ENCODE data around the gene OR2AJ1.
A peak's percentile ranks its signal among the peaks of the same experiment; 100 is the strongest.
"Not testable (repeated sequence)": the region's sequence is repeated elsewhere in the genome, so short reads cannot be mapped to it uniquely, and the experiment has no call there.

The OR2AJ1 gene

DNA sequence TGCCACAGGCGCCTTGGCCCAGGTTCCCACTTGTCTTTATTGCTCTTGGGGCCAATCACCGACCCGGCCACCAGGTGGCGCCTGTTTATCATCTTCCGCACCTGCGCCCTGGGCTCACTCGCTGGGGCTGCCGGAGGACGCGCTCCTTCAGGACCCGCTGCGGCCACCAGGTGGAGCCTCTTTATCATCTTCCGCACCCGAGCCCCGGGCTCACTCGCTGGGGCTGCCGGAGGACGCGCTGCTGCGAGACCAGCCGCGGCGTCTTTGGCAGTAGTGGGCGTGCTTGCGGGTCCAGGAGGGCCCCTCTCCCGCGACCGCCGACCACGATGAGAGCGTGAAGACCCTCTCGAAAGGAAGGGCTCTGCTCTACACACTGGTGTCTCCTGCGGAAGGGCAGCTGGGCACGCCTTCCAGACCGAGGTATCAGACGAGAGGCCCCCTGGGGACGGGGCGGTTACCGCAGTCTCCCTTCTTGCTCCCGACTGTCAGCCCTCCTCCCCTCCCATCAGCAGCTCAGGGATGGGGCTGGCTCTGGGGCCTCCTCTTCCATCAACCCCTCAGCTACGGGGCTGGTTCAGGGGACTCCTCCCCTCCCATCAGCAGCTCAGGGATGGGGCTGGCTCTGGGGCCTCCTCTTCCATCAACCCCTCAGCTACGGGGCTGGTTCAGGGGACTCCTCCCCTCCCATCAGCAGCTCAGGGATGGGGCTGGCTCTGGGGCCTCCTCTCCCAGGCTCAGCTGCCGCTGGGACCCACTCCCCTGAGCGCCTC is 12.5 kb downstream of the OR2AJ1 start:
- H3K27me3 ChIP-seq (ENCODE audit: insufficient read depth, poor library complexity, severe bottlenecking); H3K27ac ChIP-seq (replicated peaks): not testable (repeated sequence)
- peak; percentile 36 to 78 for DNase-seq (ENCODE audit: low read depth in 1 of 2, low spot score in 1 of 2)
- TF ChIP-seq, protein P1, sequence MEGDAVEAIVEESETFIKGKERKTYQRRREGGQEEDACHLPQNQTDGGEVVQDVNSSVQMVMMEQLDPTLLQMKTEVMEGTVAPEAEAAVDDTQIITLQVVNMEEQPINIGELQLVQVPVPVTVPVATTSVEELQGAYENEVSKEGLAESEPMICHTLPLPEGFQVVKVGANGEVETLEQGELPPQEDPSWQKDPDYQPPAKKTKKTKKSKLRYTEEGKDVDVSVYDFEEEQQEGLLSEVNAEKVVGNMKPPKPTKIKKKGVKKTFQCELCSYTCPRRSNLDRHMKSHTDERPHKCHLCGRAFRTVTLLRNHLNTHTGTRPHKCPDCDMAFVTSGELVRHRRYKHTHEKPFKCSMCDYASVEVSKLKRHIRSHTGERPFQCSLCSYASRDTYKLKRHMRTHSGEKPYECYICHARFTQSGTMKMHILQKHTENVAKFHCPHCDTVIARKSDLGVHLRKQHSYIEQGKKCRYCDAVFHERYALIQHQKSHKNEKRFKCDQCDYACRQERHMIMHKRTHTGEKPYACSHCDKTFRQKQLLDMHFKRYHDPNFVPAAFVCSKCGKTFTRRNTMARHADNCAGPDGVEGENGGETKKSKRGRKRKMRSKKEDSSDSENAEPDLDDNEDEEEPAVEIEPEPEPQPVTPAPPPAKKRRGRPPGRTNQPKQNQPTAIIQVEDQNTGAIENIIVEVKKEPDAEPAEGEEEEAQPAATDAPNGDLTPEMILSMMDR (IDR thresholded peaks at IDR 0.05; ENCODE audit: insufficient read depth, low read length): peak; percentile 59
- H3K4me3 ChIP-seq (replicated peaks; ENCODE audit: insufficient read depth, low read length): peak overlapping the region; percentile 1

DNA sequence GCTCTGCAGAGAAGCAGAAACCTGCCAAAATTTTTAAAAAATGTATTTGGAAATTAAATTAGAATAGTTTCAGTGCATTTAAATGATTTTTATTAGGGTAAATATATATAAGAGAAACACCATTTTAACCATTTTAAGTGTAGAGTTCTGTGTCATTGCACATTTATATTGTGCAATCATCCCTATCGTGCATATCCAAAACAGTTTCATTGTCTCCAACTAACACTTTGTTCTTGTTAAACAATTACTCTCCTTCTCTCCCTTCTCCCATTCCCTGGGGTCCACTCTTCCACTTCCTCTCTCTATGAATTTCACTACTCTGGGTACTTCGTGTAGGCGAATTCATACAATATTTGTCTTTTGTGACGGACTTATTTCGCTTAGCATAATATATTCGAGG is 17.9 kb downstream of the OR2AJ1 start:
- TF ChIP-seq POLR2AphosphoS5 (IDR thresholded peaks at IDR 0.05; ENCODE audit: low read depth) (no peak), GABPA (IDR thresholded peaks at IDR 0.05; ENCODE audit: low read depth) (no peak), SPI1 (IDR thresholded peaks at IDR 0.05; ENCODE audit: borderline replicate concordance, low read depth) (no peak)
- TF ChIP-seq, protein P1 (IDR thresholded peaks at IDR 0.05; ENCODE audit: insufficient read depth, low read length): no peak
- TF ChIP-seq, protein P2, sequence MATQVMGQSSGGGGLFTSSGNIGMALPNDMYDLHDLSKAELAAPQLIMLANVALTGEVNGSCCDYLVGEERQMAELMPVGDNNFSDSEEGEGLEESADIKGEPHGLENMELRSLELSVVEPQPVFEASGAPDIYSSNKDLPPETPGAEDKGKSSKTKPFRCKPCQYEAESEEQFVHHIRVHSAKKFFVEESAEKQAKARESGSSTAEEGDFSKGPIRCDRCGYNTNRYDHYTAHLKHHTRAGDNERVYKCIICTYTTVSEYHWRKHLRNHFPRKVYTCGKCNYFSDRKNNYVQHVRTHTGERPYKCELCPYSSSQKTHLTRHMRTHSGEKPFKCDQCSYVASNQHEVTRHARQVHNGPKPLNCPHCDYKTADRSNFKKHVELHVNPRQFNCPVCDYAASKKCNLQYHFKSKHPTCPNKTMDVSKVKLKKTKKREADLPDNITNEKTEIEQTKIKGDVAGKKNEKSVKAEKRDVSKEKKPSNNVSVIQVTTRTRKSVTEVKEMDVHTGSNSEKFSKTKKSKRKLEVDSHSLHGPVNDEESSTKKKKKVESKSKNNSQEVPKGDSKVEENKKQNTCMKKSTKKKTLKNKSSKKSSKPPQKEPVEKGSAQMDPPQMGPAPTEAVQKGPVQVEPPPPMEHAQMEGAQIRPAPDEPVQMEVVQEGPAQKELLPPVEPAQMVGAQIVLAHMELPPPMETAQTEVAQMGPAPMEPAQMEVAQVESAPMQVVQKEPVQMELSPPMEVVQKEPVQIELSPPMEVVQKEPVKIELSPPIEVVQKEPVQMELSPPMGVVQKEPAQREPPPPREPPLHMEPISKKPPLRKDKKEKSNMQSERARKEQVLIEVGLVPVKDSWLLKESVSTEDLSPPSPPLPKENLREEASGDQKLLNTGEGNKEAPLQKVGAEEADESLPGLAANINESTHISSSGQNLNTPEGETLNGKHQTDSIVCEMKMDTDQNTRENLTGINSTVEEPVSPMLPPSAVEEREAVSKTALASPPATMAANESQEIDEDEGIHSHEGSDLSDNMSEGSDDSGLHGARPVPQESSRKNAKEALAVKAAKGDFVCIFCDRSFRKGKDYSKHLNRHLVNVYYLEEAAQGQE (IDR thresholded peaks at IDR 0.05; ENCODE audit: insufficient replicate concordance, low read depth): no peak
- Histone ChIP-seq H3K4me3 (replicated peaks; ENCODE audit: insufficient read depth, low read length) (no peak overlapping the region), H3K27ac (replicated peaks) (no peak overlapping the region), H3K27me3 (ENCODE audit: insufficient read depth, poor library complexity, severe bottlenecking) (no peaks in the 10 kb centered on the region)
- DNase-seq (ENCODE audit: low read depth in 1 of 2, low spot score in 1 of 2): no peak

DNA sequence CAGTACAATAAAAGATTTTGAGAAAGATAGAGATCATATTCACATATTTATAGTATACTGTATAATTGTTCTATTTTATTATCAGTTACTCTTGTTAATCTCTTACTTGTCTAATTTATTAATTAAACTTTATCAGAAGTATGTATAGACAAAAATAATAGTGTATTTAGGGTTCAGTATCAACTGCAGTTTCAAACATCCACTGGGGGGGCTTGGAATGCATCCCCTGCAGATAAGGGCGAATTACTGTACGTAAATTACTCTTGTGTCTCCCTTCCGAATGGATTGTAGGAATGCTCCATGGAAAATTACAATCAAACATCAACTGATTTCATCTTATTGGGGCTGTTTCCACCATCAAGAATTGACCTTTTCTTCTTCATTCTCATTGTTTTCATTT is 23.9 kb downstream of the OR2AJ1 start, which contains the start of gene OR2L8:
OR2L8 (plus strand) TSS at position 301 of the 400 bp plus-strand sequence; CDS start at position 301, 0 bp downstream.
- TF ChIP-seq, protein P2 (IDR thresholded peaks at IDR 0.05; ENCODE audit: insufficient replicate concordance, low read depth): no peak
- TF ChIP-seq POLR2AphosphoS5 (IDR thresholded peaks at IDR 0.05; ENCODE audit: low read depth): no peak
- TF ChIP-seq SPI1 (IDR thresholded peaks at IDR 0.05; ENCODE audit: borderline replicate concordance, low read depth): no peak
- TF ChIP-seq, protein P1 (IDR thresholded peaks at IDR 0.05; ENCODE audit: insufficient read depth, low read length): no peak
- no peak for TF ChIP-seq GABPA (IDR thresholded peaks at IDR 0.05; ENCODE audit: low read depth)
- H3K4me3 ChIP-seq (replicated peaks; ENCODE audit: insufficient read depth, low read length): no peak within 1 kb of the TSS
- no peak within 1 kb of the TSS for H3K27ac ChIP-seq (replicated peaks)
- no peak for DNase-seq (ENCODE audit: low read depth in 1 of 2, low spot score in 1 of 2)
- H3K27me3 ChIP-seq (ENCODE audit: insufficient read depth, poor library complexity, severe bottlenecking): no peaks in the 10 kb centered on the region

DNA sequence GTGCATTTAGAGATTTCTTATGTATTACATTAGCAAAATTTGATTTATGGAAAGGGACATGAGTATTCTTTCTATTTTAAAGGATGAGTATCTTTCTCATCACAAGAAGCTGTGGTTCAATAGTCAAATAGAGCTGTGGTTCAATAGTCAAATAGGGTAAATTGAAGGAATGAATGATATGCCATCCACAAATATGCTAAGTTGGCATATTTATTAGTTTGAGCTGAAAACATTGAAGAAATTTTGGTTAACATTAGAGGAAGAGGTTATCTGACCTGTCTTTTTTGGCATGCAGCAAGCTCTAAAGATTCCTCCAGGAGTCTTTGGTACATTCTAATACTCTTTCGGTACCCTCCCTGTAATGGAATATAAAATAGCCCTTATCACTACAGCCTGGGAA is 28.7 kb downstream of the OR2AJ1 start:
- no peaks in the 10 kb centered on the region for H3K27me3 ChIP-seq (ENCODE audit: insufficient read depth, poor library complexity, severe bottlenecking)
- H3K27ac ChIP-seq (replicated peaks): no peak overlapping the region
- TF ChIP-seq, protein P1 (IDR thresholded peaks at IDR 0.05; ENCODE audit: insufficient read depth, low read length): no peak
- TF ChIP-seq GABPA (IDR thresholded peaks at IDR 0.05; ENCODE audit: low read depth) (no peak), SPI1 (IDR thresholded peaks at IDR 0.05; ENCODE audit: borderline replicate concordance, low read depth) (no peak), POLR2AphosphoS5 (IDR thresholded peaks at IDR 0.05; ENCODE audit: low read depth) (no peak)
- TF ChIP-seq, protein P2 (IDR thresholded peaks at IDR 0.05; ENCODE audit: insufficient replicate concordance, low read depth): no peak
- DNase-seq (ENCODE audit: low read depth in 1 of 2, low spot score in 1 of 2): no peak
- no peak overlapping the region for H3K4me3 ChIP-seq (replicated peaks; ENCODE audit: insufficient read depth, low read length)

Measured in HL-60 (cell line).